Stimulated activated CD8-positive, alpha-beta memory T cell treated with anti-CD3 and anti-CD28 coated beads, Interleukin-12 subunit alpha, Interleukin-12 subunit beta, amount 100 ng/mL, for 24 hours (primary cell): Measurements from ENCODE around the gene SMIM24.

Source experiments
- DNase-seq: peaks from one replicate; pipeline ENCODE4 v3.0.0-alpha.2; 2020; ENCODE audit errors: extremely low read depth

Gene SMIM24

GRCh38 chr19:3474010-3474409 is 6.3 kb downstream of the SMIM24 start:
- no peak for DNase-seq

GRCh38 chr19:3471954-3472655 is 8.2 kb downstream of the SMIM24 start:
- DNase-seq, result no peak

- no peak for DNase-seq
Observed at GRCh38 chr19:3470500-3471128, 9.7 kb downstream of the SMIM24 start.

GRCh38 chr19:3469638-3470499 is 10.5 kb downstream of the SMIM24 start:
- no peak for DNase-seq

GRCh38 chr19:3468211-3468610 is 12.1 kb downstream of the SMIM24 start:
- DNase-seq, result no peak

GRCh38 chr19:3467437-3468198 is 12.7 kb downstream of the SMIM24 start:
- no peak for DNase-seq

GRCh38 chr19:3466635-3467034 is 13.7 kb downstream of the SMIM24 start:
- no peak for DNase-seq

GRCh38 chr19:3465552-3465951 is 14.8 kb downstream of the SMIM24 start:
- DNase-seq, result no peak

GRCh38 chr19:3464587-3465235 is 15.6 kb downstream of the SMIM24 start:
- DNase-seq, result no peak

- no peak for DNase-seq
Observed at GRCh38 chr19:3463714-3464586, 16.4 kb downstream of the SMIM24 start.

- DNase-seq, result no peak
Observed at GRCh38 chr19:3462991-3463713, 17.2 kb downstream of the SMIM24 start.

- DNase-seq, result no peak
Observed at GRCh38 chr19:3459965-3460582, 20.3 kb downstream of the SMIM24 start.

- DNase-seq, result no peak
Observed at GRCh38 chr19:3459089-3459881, 21.0 kb downstream of the SMIM24 start.

- DNase-seq, result no peak
Observed at GRCh38 chr19:3458229-3459088, 21.9 kb downstream of the SMIM24 start.

- no peak for DNase-seq
Observed at GRCh38 chr19:3457528-3458228, 22.6 kb downstream of the SMIM24 start.

GRCh38 chr19:3456925-3457527 is 23.3 kb downstream of the SMIM24 start:
- no peak for DNase-seq
